Vagina (tissue), 2 donors: ENCODE data around the gene VWA3B. TPM values are rescaled to one million over a fixed set of nuclear protein-coding genes. Genes with fewer than 3 reads are reported as not detected.
"Not testable (repeated sequence)": the region's sequence is repeated elsewhere in the genome, so short reads cannot be mapped to it uniquely, and the experiment has no call there.

Experiments
- DNase-seq, 2 donors: peaks; one replicate each; pipeline ENCODE4 v3.0.0-alpha.2; 2017; ENCODE audit errors: extremely low spot score in 2 of 2
- H3K27ac ChIP-seq: fragments of 200-600 bp; sonication (generic); one replicate; pipeline ENCODE4 v1.5.1; 2019
- H3K27me3 ChIP-seq: fragments of 200-600 bp; sonication (generic); one replicate; pipeline ENCODE4 v1.5.1; 2019
- H3K36me3 ChIP-seq, 2 donors: fragments of 200-600 bp; sonication (generic); one replicate each; pipeline ENCODE4 v1.5.1; 2017 to 2019
- H3K4me1 ChIP-seq: fragments of 200-600 bp; sonication (generic); one replicate; pipeline ENCODE4 v1.5.1; 2019
- H3K4me3 ChIP-seq, 2 donors: fragments of 200-600 bp; sonication (generic); 1 replicate in 1 of 2; 2 replicates in 1 of 2; pipeline ENCODE4 v1.5.1; 2016 to 2019
- H3K9me3 ChIP-seq: fragments of 200-600 bp; sonication (generic); one replicate; pipeline ENCODE4 v1.5.1; 2019
- POLR2A ChIP-seq, 2 donors: fragments of 450-650 bp; IDR thresholded peaks; one replicate each; pipeline ENCODE4 v1.6.1; 2017; ENCODE audit warnings: antibody characterized with exemption in 2 of 2, mild to moderate bottlenecking in 2 of 2, moderate library complexity in 2 of 2
- POLR2AphosphoS5 ChIP-seq, 2 donors: sonication (generic); formaldehyde crosslinking; IDR thresholded peaks; one replicate each; pipeline ENCODE4 v1.9.0; 2017; ENCODE audit warnings: antibody characterized with exemption in 2 of 2, mild to moderate bottlenecking in 2 of 2, low read depth in 1 of 2; ENCODE audit not compliant: insufficient read depth in 1 of 2
- intact Hi-C: fragments of 100-400 bp; cut with DNase I; formaldehyde crosslinking; loops from one replicate; pipeline ENCODE4 v1.15.1; 2023
- total RNA-seq: library from RNA; depleted of rRNA; stranded (reverse); fragments of >200 nt; gene quantifications from one replicate; pipeline ENCODE4 v1.2.3, GENCODE V29; 2016
- TF ChIP-seq, protein P1 (sequence below), 3 experiments: fragments of 450-650 bp in 2 of 3; fragments of 200-600 bp in 1 of 3; sonication (generic) in 1 of 3; IDR thresholded peaks; one replicate each; pipeline ENCODE4 v1.5.1; 2017 to 2019; ENCODE audit warnings: antibody characterized with exemption in 3 of 3, mild to moderate bottlenecking in 2 of 3, moderate library complexity in 2 of 3

VWA3B gene
- total RNA-seq, 1 donor from 2014 or later, result not detected

- Histone ChIP-seq H3K9me3 (no peaks in the 10 kb centered on the region), H3K4me1 (no peaks in the 10 kb centered on the region), H3K27me3 (no peaks in the 10 kb centered on the region), H3K27ac (no peak overlapping the region), H3K36me3 (no peaks in the 10 kb centered on the region), H3K4me3 (no peak overlapping the region)
- intact Hi-C loops, result no loop called here
- TF ChIP-seq POLR2AphosphoS5 (IDR thresholded peaks at IDR 0.05; ENCODE audit: insufficient read depth in 1 of 2, low read depth in 1 of 2) (no peak), POLR2A (IDR thresholded peaks at IDR 0.05) (no peak)
- TF ChIP-seq, protein P1, sequence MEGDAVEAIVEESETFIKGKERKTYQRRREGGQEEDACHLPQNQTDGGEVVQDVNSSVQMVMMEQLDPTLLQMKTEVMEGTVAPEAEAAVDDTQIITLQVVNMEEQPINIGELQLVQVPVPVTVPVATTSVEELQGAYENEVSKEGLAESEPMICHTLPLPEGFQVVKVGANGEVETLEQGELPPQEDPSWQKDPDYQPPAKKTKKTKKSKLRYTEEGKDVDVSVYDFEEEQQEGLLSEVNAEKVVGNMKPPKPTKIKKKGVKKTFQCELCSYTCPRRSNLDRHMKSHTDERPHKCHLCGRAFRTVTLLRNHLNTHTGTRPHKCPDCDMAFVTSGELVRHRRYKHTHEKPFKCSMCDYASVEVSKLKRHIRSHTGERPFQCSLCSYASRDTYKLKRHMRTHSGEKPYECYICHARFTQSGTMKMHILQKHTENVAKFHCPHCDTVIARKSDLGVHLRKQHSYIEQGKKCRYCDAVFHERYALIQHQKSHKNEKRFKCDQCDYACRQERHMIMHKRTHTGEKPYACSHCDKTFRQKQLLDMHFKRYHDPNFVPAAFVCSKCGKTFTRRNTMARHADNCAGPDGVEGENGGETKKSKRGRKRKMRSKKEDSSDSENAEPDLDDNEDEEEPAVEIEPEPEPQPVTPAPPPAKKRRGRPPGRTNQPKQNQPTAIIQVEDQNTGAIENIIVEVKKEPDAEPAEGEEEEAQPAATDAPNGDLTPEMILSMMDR (IDR thresholded peaks at IDR 0.05), result no peak
- no peak for DNase-seq
Measured at GRCh38 chr2:98140210-98140609, 53.2 kb downstream of the VWA3B start.

DNA sequence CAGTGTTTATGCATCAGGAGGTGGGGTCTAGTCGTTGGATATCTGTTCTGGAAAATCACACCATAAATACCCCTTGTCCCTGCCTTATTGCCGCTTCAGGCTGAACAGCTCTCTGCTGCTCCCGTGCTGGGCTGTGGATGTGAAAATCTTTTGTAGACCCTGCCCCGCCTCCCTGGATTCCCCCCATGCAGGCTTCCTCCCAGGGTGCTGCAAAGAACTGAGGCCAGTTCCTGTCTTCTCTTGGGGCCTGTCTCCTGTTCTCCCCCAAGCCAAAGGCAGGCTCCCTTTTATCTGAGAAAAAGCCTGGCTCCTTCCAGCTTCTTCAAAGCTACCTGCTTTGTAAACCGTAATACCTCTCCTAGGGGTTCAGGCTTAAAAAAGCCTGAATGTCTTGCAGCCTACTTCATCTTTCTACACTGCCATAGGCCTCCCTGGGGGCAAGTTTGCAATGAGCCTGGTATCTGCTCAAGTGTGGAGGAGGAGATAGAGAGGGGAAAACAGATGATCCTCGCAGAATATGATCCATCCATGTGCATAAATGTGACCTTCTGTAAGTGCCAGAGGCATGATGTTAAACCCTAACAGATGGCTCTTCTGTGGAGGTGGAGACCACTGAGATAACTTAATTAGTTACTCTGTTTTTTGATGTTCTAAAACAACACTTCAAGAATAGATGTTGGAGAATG is 55.3 kb downstream of the VWA3B start:
- Histone ChIP-seq H3K36me3 (no peaks in the 10 kb centered on the region), H3K4me1 (no peaks in the 10 kb centered on the region), H3K27ac (no peak overlapping the region), H3K27me3 (no peaks in the 10 kb centered on the region), H3K9me3 (no peaks in the 10 kb centered on the region), H3K4me3 (no peak overlapping the region)
- TF ChIP-seq, protein P1 (IDR thresholded peaks at IDR 0.05), result no peak
- TF ChIP-seq POLR2AphosphoS5 (IDR thresholded peaks at IDR 0.05; ENCODE audit: insufficient read depth in 1 of 2, low read depth in 1 of 2) (no peak), POLR2A (IDR thresholded peaks at IDR 0.05) (no peak)
- no peak for DNase-seq
- intact Hi-C loops, result no loop called here

DNA sequence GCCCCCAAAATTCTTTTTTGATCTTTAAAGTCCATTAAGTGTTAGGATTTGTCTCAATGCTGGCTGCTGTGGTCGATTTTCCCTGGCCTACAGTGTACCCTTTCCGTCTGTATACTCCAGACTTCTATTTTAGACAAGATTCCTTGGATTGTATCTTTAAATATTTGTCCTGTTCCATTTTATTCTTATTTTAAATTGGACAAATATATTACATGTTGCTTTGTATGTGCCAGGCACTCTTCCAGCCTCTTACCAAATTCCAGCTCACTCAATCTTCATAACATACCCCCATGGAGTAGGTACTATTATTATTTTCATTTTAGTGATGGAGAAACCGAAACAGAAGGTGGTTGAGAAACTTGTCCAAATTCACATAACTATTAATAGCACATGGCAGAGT is 58.1 kb downstream of the VWA3B start:
- Histone ChIP-seq H3K4me3 (no peak overlapping the region), H3K36me3 (no peaks in the 10 kb centered on the region), H3K27ac (no peak overlapping the region), H3K9me3 (no peaks in the 10 kb centered on the region), H3K27me3 (no peaks in the 10 kb centered on the region), H3K4me1 (no peaks in the 10 kb centered on the region)
- intact Hi-C loops, result no loop called here
- DNase-seq, result no peak
- TF ChIP-seq POLR2A (IDR thresholded peaks at IDR 0.05) (no peak), POLR2AphosphoS5 (IDR thresholded peaks at IDR 0.05; ENCODE audit: insufficient read depth in 1 of 2, low read depth in 1 of 2) (no peak)
- TF ChIP-seq, protein P1 (IDR thresholded peaks at IDR 0.05), result no peak

- H3K4me1 ChIP-seq, H3K36me3 ChIP-seq, H3K4me3 ChIP-seq, H3K9me3 ChIP-seq, H3K27ac ChIP-seq, H3K27me3 ChIP-seq, intact Hi-C loops, DNase-seq: not testable (repeated sequence)
Measured at GRCh38 chr2:98147900-98148299, 60.9 kb downstream of the VWA3B start.

- DNase-seq, result no peak
- no peak for TF ChIP-seq POLR2AphosphoS5 (IDR thresholded peaks at IDR 0.05; ENCODE audit: insufficient read depth in 1 of 2, low read depth in 1 of 2)
- TF ChIP-seq, protein P1 (IDR thresholded peaks at IDR 0.05), result no peak
- TF ChIP-seq POLR2A (IDR thresholded peaks at IDR 0.05), result no peak
- H3K36me3 ChIP-seq, result no peaks in the 10 kb centered on the region
- H3K27ac ChIP-seq, result no peak overlapping the region
- H3K4me1 ChIP-seq, result no peaks in the 10 kb centered on the region
- H3K27me3 ChIP-seq, result no peaks in the 10 kb centered on the region
- intact Hi-C loops, result no loop called here
- H3K9me3 ChIP-seq, result no peaks in the 10 kb centered on the region
- H3K4me3 ChIP-seq, result peak overlapping the region in 1 of 2 donors; percentile 10
Measured at GRCh38 chr2:98148595-98149332, 61.8 kb downstream of the VWA3B start.
